Hepatocyte (in vitro differentiated cells): ENCODE data around the gene PCDHB8.

ENCODE experiments used
- CTCF ChIP-seq: fragments of 200-600 bp; sonication (generic); IDR thresholded peaks from 2 replicates; pipeline ENCODE4 v1.5.1; 2016; ENCODE audit warnings: antibody characterized with exemption, mild to moderate bottlenecking; ENCODE audit not compliant: poor library complexity
- EZH2 ChIP-seq: fragments of 200-600 bp; sonication (generic); IDR thresholded peaks from 2 replicates; pipeline ENCODE4 v1.6.1; 2016; ENCODE audit warnings: antibody characterized with exemption, mild to moderate bottlenecking, borderline replicate concordance

- peak; percentile 24 for TF ChIP-seq CTCF
- TF ChIP-seq EZH2, result no peak
Observed at GRCh38 chr5:141135030-141135717, 42.4 kb upstream of the PCDHB8 start, which contains the start of gene PCDHB5.
